AG09319 (cell line): Measurements from ENCODE around the gene SSR3.
A peak's percentile ranks its signal among the peaks of the same experiment; 100 is the strongest.

Experiments used
- DNase-seq: peaks from one replicate; pipeline ENCODE4 v3.0.0-alpha.2; 2010; ENCODE audit warnings: low read depth; ENCODE audit errors: extremely low read depth
- CTCF ChIP-seq: IDR thresholded peaks from 2 replicates; pipeline ENCODE4 v1.5.1; 2011; ENCODE audit warnings: low read depth, mild to moderate bottlenecking, inconsistent platforms, low read length, moderate library complexity

The SSR3 gene

DNA sequence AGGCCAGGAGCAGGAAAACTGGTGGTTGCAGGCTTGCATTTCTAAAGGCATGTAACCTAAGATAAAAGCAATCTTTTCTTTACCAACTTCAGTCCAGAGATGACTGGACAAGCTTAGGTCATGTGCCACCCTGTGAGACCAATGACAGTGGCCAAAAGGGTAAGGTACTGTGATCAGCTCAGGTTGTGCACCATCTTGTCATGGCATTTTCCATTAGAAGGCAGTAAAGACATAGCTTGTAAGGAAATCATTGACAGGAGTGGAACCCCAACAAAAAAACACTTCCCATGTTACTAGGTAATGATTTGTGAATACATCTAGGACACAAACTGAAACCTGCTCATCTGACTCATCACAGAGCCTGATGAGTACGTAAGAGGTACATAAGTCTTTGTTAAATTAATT lies 35.2 kb downstream of the SSR3 start:
- no peak for TF ChIP-seq CTCF
- DNase-seq, result no peak

GRCh38 chr3:156518726-156519125 lies 36.2 kb downstream of the SSR3 start:
- no peak for DNase-seq
- no peak for TF ChIP-seq CTCF

DNA sequence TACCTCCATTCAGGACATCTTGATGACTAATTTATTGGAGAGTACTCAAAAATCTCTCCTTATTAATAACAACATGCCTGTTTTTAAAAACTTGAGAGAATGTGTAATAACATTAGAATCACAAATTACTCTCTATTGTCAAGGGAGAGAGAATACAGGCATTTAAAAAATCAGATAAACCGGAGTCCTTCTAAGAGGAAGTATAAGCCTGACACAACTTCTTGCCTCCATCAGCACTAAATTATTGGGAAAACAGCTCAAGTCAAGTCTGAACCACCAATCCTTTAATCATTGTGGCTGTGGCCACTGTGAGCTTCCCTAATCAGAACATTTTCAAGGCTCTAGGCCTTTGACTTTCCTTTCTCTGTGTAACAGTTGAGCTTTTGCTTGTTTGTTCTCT lies 38.0 kb downstream of the SSR3 start:
- no peak for TF ChIP-seq CTCF
- DNase-seq, result no peak

DNA sequence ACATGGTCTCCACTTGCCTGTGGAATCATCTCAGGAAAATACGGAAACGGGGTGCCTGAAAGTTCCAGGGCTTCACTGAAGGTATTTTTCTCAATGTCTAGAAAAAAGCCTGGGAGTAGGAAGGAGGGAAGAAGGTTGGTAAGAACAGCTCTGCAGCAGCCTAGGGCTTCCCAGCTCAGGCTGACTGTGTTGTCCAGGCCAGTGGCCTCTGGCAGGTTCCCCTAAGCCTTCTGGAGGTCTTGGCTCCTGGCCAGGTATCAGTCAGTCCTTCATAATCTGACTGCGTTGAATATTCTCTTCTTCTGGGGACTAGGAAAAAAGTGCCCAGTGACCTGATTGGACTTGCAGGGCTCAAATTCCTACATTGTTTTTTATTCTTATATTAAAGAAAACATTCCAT lies 38.6 kb downstream of the SSR3 start:
- DNase-seq, result no peak
- TF ChIP-seq CTCF, result no peak

- TF ChIP-seq CTCF, result no peak
- DNase-seq, result no peak
Observed at GRCh38 chr3:156513619-156514018, 41.3 kb downstream of the SSR3 start.

DNA sequence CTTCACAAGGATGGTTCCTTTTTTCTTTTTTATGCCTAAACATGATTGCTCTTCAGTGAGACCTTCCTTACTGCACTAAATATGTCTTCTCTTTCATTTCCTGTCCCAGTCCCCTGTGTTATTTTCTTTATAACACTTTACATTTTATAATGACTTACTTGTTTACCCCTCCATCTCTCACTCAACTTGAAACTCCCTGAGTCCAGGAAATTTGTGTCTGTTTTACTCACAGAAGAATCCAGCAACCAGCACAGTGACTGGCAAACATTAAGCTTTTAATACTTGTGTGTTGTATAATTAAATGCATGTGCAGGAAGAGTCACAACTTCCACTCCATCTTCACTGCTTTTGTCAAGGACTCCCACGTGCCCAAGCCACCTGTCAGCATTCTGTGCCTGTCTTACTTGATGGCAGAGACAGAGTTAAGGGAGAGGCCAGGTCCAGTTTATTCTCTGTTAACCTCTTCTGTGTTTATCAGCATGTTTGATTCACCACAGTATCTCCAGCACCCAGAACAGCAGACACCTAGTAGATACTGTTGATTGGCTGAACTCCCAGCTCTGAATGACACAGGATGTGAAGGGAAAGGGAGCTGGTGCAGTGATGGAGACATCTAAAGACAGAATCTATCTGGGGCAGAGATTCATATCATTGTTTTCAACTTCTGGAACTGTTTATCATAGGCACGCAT lies 42.8 kb downstream of the SSR3 start:
- TF ChIP-seq CTCF, result no peak
- DNase-seq, result no peak

- peak; percentile 24 for DNase-seq
- peak; percentile 45 for TF ChIP-seq CTCF
Observed at GRCh38 chr3:156509189-156510174, 45.4 kb downstream of the SSR3 start.
